PC-3 (cell line): Measurements from ENCODE around the gene CYP4F22. TPM values are rescaled to one million over a fixed set of nuclear protein-coding genes. Genes with fewer than 3 reads are reported as not detected.

Experiments used
- ATAC-seq: fragments of 200-7000 bp; cut with Tn5 transposase; 2 replicates; pipeline ENCODE4 v1.9.1; 2020; ENCODE audit warnings: mild to moderate bottlenecking, moderate library complexity
- BruUV-seq: library from RNA; stranded (reverse); fragments of 400-500 nt; replicated peaks from 2 replicates; lab custom pipeline; 2021; lab: Mats Ljungman, UMichigan
- CTCF ChIA-PET: fragments of 300-600 bp; sonication (Branson Sonifier 250); formaldehyde crosslinking; loops from one replicate; lab custom pipeline; 2022; ENCODE audit warnings: antibody characterized with exemption; lab: Charles Lee
- POLR2A ChIA-PET: fragments of 300-600 bp; sonication (Branson Sonifier 250); formaldehyde crosslinking; loops from one replicate; lab custom pipeline; 2022; ENCODE audit warnings: antibody characterized with exemption; ENCODE audit not compliant: unreplicated experiment; lab: Charles Lee
- DNase-seq: peaks from one replicate; pipeline ENCODE4 v3.0.0-alpha.2; 2015
- H2AFZ ChIP-seq: fragments of 300-600 bp; sonication (generic); 2 replicates; pipeline ENCODE4 v1.6.0; 2016; ENCODE audit warnings: antibody characterized with exemption, low read length
- H3F3A ChIP-seq: fragments of 300-600 bp; sonication (generic); one replicate; pipeline ENCODE4 v1.6.0; 2017; ENCODE audit warnings: antibody characterized with exemption, low read length, control low read depth, mild to moderate bottlenecking; ENCODE audit not compliant: unreplicated experiment
- H3K27ac ChIP-seq: fragments of 300-600 bp; sonication (generic); 2 replicates; pipeline ENCODE4 v1.5.1; 2016; ENCODE audit warnings: mild to moderate bottlenecking, low read length
- H3K27me3 ChIP-seq: fragments of 300-600 bp; sonication (generic); 2 replicates; pipeline ENCODE4 v1.6.1; 2016; ENCODE audit warnings: low read length, mixed read lengths
- H3K36me3 ChIP-seq: fragments of 300-600 bp; sonication (generic); 2 replicates; pipeline ENCODE4 v1.6.1; 2016; ENCODE audit warnings: low read depth, mixed run types, low read length, mixed read lengths
- H3K4me1 ChIP-seq: fragments of 300-600 bp; sonication (generic); 2 replicates; pipeline ENCODE4 v1.5.1; 2016; ENCODE audit warnings: low read length; ENCODE audit not compliant: insufficient read depth
- H3K4me2 ChIP-seq: fragments of 300-600 bp; sonication (generic); 2 replicates; pipeline ENCODE4 v1.6.0; 2016; ENCODE audit warnings: low read length
- H3K4me3 ChIP-seq: fragments of 300-600 bp; sonication (generic); 2 replicates; pipeline ENCODE4 v1.5.1; 2016; ENCODE audit warnings: mild to moderate bottlenecking, low read length, mixed read lengths
- H3K79me2 ChIP-seq: fragments of 300-600 bp; sonication (generic); 2 replicates; pipeline ENCODE4 v1.6.1; 2017; ENCODE audit warnings: low read length, mixed read lengths
- H3K9ac ChIP-seq: fragments of 300-600 bp; sonication (generic); 2 replicates; pipeline ENCODE4 v1.6.0; 2016; ENCODE audit warnings: mild to moderate bottlenecking, low read length
- H3K9me2 ChIP-seq: fragments of 300-600 bp; sonication (generic); replicated peaks from 2 replicates; pipeline ENCODE4 v1.6.1; 2016; ENCODE audit warnings: mixed run types, low read length, mixed read lengths
- H3K9me3 ChIP-seq: fragments of 300-600 bp; sonication (generic); 2 replicates; pipeline ENCODE4 v1.6.1; 2016; ENCODE audit warnings: low read length, mixed read lengths
- H4K20me1 ChIP-seq: fragments of 300-600 bp; sonication (generic); 2 replicates; pipeline ENCODE4 v1.6.1; 2016; ENCODE audit warnings: low read length, mixed read lengths
- EZH2 ChIP-seq: fragments of 300-600 bp; sonication (generic); IDR thresholded peaks from one replicate; pipeline ENCODE4 v1.6.1; 2017; ENCODE audit warnings: antibody characterized with exemption, mild to moderate bottlenecking, low read length; ENCODE audit not compliant: unreplicated experiment
- EZH2phosphoT487 ChIP-seq: fragments of 300-600 bp; sonication (generic); IDR thresholded peaks from 2 replicates; pipeline ENCODE4 v1.6.1; 2018; ENCODE audit warnings: mild to moderate bottlenecking, antibody characterized with exemption, low read length, borderline replicate concordance
- intact Hi-C: fragments of 100-400 bp; cut with micrococcal nuclease; formaldehyde crosslinking; loops from 2 replicates; pipeline ENCODE4 v1.9.0; 2023
- total RNA-seq: library from RNA; depleted of rRNA; stranded (reverse); fragments of >200 nt; gene quantifications from 2 replicates; pipeline ENCODE4 v1.2.3, GENCODE V29; 2014
- TF ChIP-seq, protein P1 (sequence below): fragments of 300-600 bp; sonication (generic); conservative IDR thresholded peaks from 2 replicates; pipeline ENCODE4 v1.5.1; 2017; ENCODE audit warnings: antibody characterized with exemption, low read depth, mild to moderate bottlenecking, low read length

Gene CYP4F22
- total RNA-seq, 1 experiment from 2014 or later, result 0.07 TPM

- ChIA-PET CTCF (no interaction called here), POLR2A (no interaction called here)
- no TSS peak for BruUV-seq
- Histone ChIP-seq H3K4me1 (no peaks in the 10 kb centered on the region), H3K4me3 (no peak overlapping the region), H3K27me3 (no peaks in the 10 kb centered on the region), H2AFZ (no peak overlapping the region), H3K27ac (no peak overlapping the region), H3K36me3 (no peaks in the 10 kb centered on the region), H3K9me2 (no peaks in the 10 kb centered on the region), H4K20me1 (no peaks in the 10 kb centered on the region), H3K4me2 (no peak overlapping the region), H3K79me2 (no peaks in the 10 kb centered on the region), H3K9me3 (no peaks in the 10 kb centered on the region), H3K9ac (no peak overlapping the region), H3F3A (no peaks in the 10 kb centered on the region)
- no peak for TF ChIP-seq EZH2
- TF ChIP-seq, protein P1, sequence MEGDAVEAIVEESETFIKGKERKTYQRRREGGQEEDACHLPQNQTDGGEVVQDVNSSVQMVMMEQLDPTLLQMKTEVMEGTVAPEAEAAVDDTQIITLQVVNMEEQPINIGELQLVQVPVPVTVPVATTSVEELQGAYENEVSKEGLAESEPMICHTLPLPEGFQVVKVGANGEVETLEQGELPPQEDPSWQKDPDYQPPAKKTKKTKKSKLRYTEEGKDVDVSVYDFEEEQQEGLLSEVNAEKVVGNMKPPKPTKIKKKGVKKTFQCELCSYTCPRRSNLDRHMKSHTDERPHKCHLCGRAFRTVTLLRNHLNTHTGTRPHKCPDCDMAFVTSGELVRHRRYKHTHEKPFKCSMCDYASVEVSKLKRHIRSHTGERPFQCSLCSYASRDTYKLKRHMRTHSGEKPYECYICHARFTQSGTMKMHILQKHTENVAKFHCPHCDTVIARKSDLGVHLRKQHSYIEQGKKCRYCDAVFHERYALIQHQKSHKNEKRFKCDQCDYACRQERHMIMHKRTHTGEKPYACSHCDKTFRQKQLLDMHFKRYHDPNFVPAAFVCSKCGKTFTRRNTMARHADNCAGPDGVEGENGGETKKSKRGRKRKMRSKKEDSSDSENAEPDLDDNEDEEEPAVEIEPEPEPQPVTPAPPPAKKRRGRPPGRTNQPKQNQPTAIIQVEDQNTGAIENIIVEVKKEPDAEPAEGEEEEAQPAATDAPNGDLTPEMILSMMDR, result no peak
- no peak for TF ChIP-seq EZH2phosphoT487
- intact Hi-C loops, result no loop called here
- no peak for ATAC-seq
- no peak for DNase-seq
These were observed 8.0 kb downstream of the CYP4F22 start for GRCh38 chr19:15516363-15516762.

DNA sequence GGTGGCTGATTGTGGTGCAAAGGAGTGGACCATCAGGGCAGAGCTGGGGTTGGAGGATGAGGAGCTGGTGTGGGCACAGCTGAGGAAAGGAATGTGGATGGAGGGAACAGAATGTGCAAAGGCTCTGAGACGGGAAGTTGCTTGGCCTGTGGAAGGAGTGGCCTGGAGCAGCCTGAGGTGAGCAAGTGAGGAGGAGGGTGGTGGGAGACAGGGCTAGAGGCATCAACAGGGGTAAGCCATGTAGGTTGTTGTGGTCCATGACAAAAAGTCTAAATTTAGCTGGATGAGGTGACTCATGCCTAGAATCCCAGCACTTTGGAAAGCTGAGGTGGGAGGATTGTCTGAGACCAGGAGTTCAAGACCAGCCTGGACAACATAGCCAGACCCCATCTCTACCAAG is 9.5 kb downstream of the CYP4F22 start:
- DNase-seq (no peak), ATAC-seq (no peak)
- Histone ChIP-seq H3F3A (no peaks in the 10 kb centered on the region), H3K79me2 (no peaks in the 10 kb centered on the region), H4K20me1 (no peaks in the 10 kb centered on the region), H3K4me3 (no peak overlapping the region), H3K36me3 (no peaks in the 10 kb centered on the region), H3K9me2 (no peaks in the 10 kb centered on the region), H3K9ac (no peak overlapping the region), H3K4me2 (no peak overlapping the region), H3K27me3 (no peaks in the 10 kb centered on the region), H3K9me3 (no peaks in the 10 kb centered on the region), H2AFZ (no peak overlapping the region), H3K4me1 (no peaks in the 10 kb centered on the region), H3K27ac (no peak overlapping the region)
- ChIA-PET POLR2A (no interaction called here), CTCF (no interaction called here)
- intact Hi-C loops, result no loop called here
- no peak for TF ChIP-seq EZH2
- no peak for TF ChIP-seq EZH2phosphoT487
- TF ChIP-seq, protein P1, result no peak
- BruUV-seq, result no TSS peak

DNA sequence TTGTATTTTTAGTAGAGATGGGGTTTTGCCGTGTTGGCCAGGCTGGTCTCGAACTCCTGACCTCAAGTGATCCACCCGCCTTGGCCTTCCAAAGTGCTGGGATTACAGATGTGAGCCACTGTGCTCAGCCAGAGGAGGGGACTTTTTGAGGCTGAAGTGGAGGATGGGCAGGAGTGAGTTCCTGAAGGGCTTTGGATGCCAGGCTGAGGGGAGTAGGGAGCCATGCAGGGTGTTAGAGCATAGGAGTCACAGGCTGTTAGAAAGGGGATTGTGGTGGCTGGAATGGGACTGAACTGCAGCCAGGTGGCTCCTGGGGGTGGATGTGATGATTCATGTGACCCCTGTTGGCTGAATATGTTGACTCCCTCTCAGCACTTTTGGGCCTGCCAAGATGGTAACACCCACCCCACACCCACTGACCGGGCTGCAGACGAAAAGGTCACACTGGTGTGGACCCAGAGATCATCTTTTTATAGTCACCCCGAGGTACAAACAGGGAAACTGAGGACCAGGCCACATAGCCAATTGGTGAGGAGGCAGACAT is 11.2 kb downstream of the CYP4F22 start:
- Histone ChIP-seq H3K4me2 (no peak overlapping the region), H3K27me3 (no peaks in the 10 kb centered on the region), H3F3A (no peaks in the 10 kb centered on the region), H3K36me3 (no peaks in the 10 kb centered on the region), H3K9me3 (no peaks in the 10 kb centered on the region), H3K9ac (no peak overlapping the region), H4K20me1 (no peaks in the 10 kb centered on the region), H3K79me2 (no peaks in the 10 kb centered on the region), H3K9me2 (no peaks in the 10 kb centered on the region), H2AFZ (no peak overlapping the region), H3K27ac (no peak overlapping the region), H3K4me1 (no peaks in the 10 kb centered on the region), H3K4me3 (no peak overlapping the region)
- no TSS peak for BruUV-seq
- ATAC-seq, result no peak
- POLR2A ChIA-PET, result no interaction called here
- no peak for DNase-seq
- TF ChIP-seq, protein P1, result no peak
- TF ChIP-seq EZH2 (no peak), EZH2phosphoT487 (no peak)
- intact Hi-C loops, result no loop called here
- CTCF ChIA-PET, result no interaction called here
